GM21447 (cell line): Measurements from ENCODE around the gene KDM4C.

Source experiments
- ATAC-seq: cut with Tn5 transposase; IDR thresholded peaks from one replicate; pipeline ENCODE4 v1.9.1; 2021; ENCODE audit not compliant: unreplicated experiment

KDM4C gene

DNA sequence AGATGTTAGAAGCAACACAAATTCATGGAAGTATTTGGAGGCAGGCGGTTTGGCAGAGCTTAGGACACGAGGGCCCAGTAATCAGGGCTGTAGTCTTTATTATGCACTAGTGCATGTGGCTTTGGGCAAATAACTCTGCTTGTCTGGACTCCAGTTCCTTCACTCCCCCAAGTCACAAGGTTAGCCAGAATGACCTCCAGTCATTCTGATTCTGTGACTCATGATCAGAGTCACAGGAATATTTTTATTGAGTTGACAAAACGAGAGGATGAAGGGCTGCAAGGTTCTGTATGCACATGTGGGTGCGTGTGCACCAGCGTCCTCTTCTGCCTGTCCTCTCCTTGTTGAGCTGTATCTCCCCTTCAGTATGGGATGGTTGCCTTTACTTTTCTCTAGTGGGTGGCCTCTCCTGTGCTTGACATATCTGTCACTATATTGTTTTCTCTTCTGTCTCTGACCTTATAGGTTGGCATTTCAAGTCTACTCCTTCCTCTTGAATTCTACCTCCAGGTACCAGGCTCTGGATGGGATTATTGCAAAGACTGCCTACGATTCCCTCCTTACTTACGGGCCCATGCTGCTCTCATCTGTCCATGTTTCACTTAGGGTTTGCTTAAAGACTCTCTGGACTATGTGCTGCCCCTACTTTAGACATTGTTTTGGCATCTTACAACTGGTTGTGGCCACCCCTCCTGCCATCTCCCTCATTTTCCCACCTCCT, 94.6 kb downstream of the KDM4C start:
- ATAC-seq, result no peak

DNA sequence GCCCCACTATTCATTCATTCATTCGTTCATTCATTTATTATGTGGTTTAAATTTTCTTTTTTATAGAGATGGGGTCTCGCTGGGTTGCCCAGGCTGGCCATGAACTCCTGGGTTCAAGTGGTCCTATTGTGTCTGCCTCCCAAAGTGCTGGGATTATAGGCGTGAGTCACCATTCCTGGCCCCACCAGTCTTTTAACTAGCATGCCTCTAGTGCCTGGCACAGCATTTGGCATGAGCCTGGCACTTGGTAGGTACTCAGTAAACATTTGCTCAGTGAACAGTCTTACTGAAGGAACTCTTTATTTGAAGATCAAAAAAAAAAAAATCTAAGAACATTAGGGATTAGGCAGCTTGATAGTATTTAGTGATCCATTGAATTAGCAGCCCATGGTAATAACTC, 98.1 kb downstream of the KDM4C start:
- no peak for ATAC-seq

DNA sequence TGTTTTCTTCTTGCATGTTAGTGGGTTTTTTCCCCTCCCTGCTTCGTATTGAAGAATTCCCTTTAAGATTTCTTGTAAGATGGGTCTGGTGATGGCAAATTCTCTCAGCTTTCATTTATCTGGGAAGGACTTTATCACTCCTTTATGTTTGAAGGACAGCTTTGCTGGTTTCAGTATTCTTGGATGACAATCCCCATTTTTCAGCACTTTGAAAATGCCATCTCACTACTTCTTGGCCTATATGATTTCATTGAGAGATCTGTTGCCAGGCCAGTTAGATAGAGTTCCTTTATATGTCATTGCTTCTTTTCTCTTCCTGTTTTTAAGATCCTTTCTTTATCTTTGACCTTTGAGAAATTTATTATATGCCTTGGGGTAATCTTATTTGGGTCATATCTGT, 106.3 kb downstream of the KDM4C start:
- no peak for ATAC-seq

DNA sequence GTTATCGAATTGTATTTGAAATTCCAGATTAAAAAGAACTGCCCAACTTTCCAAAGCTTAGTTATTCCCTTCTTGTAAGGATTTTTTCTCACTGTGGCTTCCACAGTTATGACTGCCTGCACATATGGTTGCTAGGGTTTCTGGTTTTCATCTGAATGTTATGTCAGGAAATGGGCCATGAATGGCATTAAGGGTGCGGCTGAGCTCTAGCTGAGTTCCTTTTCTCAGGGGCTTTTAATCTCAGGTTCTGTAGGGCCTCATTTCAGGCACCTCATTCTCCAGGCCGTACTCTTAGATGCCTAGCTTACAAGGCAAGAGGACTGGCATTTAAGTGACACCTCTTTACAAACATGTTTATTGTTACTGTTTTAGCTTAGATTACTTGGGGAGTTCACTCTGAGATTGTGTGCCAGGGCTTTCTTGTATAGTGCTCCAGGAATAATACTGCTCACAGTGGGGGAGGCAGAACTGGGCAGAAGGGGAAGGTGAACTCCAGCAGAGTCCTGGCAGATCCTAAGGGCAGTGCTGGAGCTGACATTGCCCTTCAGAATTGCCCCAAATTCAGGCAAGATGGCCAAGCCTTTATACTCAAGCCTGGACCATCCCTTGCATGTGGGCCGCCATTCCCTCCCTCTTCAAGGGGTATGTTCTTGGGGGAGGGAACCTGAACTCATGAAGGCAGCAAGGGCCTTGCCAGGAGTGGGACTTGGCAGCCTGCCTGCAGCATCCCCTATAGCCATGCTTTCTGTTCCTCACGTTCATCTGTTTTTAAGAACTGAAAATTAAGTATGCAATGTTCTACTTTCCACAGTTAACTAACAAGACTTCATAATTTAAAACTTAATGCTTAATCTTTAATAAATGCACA, 111.5 kb downstream of the KDM4C start:
- no peak for ATAC-seq

DNA sequence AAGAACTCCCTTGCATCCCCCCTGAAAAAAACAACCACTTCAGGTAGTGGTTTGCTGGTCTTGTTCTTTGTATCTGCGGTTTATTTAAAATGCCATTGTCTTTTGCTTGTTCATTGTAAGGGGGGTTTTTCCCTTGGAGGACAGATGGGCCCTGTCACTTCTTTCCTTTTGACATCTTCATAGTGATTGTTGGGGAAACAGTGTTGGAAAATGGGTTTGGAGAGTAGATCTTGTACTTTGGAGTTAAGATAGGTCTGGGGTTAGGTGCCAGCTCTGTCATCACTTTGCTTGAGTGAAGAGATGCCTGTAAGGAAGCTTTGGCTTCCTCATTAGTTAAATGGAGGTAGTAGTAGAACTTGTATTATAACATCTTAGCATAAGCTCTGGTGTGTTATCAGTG, 112.4 kb downstream of the KDM4C start:
- ATAC-seq, result no peak

DNA sequence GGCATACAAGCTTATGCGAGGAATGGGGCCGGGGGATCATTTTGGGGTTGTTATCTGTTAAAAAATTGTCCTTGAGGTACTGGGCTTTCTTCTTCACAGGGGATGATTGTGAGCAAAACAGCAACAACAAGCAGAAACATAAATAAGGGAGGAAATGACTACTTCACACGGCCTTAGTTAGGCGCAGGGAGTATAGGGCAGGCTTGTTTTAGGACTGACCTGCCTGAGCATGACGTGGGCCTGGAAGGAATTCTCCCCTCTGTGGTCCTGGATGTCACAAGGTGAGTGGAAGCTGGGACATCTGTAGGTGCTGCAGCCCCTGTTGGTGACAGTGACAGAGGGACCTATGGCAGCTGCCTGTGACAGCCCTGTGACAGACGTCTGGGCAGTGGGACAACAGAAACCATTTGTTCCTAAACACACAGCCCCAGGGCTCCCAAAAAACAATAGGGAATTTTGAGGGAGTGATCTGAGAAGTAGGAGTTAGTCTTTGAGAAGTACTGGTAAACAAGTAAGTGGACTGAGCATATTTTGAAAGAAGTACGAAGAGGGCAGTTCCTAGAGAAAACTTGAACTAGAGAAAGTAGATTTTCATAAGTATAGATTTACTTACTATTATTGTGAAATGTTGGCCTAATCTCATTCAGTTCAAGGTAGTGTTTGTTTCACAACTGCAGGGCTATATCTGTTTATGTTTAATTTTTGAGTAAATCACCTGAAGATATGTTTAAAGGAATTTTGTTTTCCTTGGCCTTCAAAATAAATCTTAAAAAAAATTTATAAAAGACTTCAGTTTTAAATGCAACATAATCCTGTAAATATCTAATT, 113.1 kb downstream of the KDM4C start:
- no peak for ATAC-seq

DNA sequence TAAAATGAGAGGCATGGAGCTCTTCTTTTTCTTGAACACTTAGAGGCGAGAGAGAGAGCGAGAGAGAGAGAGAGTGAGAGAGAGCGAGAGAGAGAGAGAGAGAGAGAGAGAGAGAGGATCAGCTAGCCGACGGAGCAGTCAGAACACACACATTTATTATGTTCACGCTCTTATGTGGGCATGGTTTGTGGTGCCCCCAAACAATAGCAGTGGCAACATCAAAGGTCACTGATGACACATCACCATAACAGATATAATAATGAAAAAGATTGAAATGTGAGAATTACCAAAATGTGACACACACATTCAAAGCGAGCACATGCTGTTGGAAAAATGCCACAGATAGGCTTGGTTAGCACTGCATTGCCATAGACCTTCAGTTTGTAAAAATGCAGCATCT, 116.1 kb downstream of the KDM4C start:
- no peak for ATAC-seq

DNA sequence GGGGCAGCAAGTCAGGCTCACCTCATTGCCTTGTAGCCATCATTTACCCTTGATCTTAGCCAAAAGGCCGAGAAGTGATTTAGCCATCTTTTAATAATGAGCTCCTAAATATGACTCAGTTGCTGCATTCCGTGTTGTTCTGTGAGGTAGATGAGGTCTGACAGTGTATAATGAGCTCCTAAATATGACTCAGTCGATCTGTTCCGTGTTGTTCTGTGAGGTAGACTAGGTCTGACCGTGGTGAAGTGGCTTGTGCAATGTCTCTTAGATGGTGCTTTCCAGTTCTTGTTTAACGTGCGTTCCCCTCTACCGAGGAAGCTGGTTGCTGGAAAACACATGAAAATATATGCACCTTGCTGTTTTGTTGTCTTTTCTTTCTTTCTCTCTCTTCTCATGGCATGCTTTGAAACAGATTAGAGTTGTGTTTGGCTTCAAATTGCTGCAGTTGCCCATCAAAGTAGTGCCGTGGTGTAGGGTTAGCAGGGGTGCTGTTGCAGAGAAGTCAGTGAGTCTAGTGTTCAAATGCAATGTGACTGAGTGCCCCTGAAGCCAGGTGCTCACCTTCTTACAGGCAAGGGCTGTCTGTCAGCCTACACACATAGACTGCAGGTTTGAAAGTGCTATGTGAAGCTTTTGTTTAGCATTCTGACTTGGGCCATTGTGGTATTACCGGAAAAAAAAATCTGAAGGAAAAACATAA, 118.6 kb downstream of the KDM4C start:
- no peak for ATAC-seq

DNA sequence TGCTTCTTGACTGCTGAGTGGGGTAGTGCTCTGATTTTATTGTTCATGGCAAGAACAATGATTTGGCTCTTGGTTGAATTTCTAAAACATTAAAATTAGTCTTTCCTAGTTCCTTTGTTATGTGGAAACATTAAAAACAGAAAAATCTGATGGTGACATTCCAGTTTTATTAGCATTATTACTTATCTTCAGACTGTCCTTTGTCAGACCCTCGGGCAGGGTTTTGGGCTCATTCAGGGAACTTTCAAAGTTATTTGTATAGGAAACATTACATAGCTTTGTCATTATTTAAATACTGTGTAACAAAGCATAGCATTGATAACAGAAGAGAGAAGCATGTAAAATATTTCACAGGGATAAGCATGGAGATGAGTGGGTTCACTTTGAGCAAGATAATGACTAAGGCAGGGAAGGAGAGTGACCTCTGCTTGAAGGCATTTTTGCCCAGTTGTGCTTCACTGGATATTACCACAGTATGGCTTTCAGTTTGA, 119.9 kb downstream of the KDM4C start:
- no peak for ATAC-seq

DNA sequence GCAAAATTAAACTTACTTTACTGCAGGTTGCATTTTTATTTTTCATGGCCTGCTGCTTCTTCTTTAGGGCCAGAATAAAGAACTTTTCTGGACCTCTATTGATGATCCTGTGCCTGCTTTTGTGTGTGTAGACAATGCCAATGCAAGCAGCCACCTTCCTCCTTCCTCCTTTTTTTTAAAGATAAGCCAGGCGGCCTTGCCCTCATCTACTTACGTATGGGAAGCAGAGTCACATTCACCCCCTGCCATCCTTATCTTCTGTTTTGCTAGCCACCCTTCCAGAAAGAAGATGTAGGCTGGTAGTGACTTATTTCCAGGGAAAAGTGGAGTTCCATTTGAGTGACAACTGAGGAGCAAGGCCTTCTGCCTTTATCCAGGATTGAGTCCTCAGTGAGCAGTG, 122.9 kb downstream of the KDM4C start:
- no peak for ATAC-seq

DNA sequence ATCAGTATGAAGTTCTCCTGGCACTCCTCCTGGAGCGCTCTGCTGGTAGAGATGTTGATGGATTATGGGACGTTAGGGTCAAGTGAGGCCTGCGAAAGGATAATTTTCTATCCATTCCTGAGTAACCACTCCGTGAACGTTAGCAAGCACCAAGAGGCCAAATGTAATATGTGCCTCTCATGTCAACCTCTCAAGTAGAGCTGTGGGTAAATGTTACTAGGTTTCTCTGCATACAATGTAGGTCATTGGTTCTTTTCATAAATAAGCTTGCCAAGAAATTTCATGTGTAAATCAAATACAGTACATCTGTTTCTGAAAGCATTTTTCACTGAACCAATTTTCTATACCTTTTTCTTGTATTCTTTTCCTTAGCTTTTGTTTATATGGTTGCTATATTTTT, 126.3 kb downstream of the KDM4C start:
- ATAC-seq, result no peak

DNA sequence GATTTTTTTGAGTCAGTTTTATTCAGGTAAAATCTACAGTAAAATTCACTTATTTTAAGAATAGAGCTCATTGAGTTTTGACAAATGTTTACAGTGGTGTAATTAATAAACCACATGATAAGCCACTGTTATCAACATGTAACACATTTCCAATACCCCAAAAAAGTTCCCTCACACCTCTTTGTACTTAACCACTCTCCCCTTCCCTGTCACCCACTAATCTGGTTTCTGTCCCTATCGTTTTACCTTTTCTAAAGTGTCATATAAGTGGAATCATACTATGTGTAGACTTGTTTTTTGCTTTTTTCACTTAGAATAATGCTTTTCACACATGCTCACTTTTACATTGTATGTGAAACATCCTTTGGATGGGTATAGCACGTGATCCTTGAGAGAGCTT, 127.2 kb downstream of the KDM4C start:
- ATAC-seq, result no peak

DNA sequence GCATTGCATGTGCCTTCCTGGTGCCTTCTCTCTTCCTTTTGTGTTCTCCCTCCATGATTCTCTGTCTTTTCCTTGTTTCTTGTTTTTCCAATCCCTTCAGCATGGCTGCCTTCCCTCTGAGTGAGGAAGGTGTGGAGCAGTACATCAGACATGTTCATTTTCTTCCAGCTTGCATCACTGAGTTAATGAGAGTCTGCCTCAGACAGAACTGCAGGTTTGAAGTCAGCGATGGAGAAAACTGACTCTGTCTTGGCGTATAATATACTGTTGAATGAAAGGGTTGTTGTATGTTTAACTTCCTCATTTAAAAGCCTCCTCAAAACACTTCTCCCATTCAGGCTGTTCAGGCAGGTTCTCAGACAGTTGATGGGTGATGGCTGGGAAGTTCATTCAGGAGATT, 129.3 kb downstream of the KDM4C start:
- ATAC-seq, result no peak

DNA sequence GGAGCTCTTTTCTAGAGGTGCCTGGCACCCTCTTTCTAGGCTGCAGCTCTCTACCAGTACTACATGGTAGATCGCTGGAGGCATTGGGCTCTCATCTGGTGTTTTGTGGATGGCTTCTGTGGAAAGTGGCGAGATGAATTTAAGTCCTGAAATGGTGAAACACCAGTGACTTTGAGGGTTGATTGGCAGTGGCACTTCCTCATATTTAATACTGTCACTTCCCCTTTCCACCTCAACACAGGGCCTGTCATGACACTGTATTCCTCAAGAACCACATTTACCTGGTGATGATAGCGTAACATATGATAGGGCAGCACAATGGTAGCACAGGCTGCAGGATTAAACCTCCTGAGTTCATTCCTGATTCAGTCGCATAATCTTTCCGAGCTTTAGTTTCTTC, 132.1 kb downstream of the KDM4C start:
- ATAC-seq, result no peak

DNA sequence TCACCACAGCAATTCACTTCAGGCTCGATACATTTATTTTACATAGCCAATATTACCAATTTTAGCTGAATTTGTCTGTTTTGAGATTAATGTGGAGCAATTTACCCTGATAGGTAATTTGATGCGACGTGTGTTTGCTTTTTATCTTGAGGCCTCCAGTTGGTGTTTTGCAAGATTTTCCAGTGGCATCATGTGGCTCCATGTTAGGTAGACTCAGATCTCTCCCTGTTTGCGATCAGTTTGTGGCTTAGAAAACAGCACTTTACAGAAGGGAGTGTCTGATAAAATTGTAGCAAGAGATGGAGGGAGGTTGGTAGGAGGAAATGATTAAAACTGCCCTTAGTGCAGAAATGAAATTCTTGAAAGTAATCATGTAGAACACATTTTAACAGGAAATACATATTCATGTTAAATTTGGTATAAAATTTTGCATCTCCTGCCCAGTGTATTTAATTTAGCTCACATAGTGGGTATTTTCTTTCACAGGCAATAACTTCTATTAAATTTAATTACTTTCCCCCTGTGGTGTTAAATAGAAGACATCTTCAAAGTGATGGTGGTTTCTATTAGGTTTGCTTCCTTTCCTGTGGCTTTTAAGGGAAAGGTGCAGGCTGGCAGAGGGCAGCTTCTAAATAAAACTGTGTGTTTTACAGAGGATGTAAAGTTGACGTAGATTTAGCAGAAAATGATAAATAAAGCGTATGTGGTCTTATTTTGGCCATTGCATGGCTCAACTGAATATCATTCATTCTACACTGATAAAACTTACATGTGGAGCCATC, 135.8 kb downstream of the KDM4C start:
- ATAC-seq, result no peak

DNA sequence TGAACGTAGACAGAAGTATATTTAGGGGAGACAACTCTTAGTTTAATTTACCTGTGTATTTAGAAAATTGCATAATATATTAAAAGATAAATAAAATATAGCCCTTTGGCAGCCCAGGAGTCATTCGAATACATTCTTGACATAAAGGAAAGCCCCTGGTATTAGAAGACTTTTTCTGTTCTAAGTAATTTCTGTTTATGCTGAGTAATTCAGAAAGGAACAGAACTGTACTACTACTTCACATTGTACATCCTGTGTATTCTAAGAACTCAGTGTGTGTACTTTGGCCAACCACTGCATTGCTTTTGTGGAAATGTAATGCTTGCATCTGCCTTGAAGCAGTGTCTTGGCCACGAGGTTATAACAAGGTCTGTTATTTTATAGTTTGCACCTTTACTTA, 136.4 kb downstream of the KDM4C start:
- ATAC-seq, result peak; percentile 88

DNA sequence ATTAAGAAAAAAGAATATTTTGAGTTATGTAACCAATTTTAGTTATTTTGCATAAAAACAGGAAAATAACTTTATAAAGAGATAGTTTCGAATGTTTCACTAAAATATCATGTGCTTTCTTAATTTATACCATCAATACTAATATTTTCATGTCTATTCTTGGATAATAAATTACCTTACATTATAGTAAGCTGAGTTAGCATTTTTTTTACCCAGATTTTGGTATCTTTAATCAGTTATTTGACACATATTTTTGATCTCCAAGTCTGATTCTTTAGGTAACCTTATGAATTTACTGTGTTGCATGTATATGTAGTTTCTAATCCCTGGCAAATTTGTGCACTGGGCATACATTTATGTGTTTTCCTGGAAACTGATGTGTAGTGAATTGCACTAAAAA, 138.0 kb downstream of the KDM4C start:
- no peak for ATAC-seq

DNA sequence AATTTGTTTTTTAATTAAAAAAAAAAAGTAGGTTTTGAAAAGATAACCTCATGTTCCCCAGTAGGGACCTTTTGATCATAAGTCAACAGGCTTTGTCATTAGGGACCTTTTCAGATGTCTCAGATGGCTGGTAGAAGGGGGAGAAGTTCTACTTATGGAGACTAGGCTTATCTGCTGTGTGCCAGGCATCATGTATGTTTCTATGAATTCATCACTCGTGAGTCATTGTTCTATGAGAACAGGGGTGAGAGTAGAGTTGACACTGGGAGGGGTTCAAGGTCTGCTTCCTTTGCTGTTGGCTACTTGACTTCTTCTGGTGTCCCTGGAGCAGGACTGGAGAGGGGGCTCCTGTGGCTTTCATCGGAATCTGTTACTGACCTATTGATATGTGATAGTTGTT, 138.8 kb downstream of the KDM4C start:
- ATAC-seq, result no peak

DNA sequence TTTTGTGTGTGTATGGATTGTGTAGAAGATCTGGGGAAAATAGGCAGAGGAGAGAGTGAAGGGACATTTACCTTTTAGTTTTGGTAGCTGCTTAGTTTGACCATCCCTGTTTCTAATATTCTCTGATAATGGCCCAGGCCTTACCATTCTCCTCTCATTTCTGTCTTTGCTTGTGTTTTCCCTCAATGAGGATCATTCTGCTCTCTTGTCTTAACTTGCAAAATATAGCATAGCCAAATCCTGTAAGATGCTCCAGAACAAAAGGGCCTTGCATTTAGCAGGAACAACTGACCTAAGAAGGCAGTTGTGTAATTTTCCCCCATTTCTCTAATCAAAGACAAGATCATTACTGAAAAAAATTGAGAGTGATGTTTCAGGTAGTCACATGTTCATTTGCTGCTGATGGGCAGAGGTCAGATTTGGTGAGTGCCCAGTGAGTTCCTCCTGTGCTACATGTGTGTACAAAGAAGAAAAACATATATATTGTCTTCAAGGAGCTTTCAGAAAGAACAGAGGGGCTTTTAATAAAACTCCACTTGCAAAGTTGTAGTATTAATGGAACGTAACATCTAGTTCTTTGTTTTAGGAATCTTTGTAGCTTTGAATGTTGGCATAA, 139.5 kb downstream of the KDM4C start:
- ATAC-seq, result no peak

DNA sequence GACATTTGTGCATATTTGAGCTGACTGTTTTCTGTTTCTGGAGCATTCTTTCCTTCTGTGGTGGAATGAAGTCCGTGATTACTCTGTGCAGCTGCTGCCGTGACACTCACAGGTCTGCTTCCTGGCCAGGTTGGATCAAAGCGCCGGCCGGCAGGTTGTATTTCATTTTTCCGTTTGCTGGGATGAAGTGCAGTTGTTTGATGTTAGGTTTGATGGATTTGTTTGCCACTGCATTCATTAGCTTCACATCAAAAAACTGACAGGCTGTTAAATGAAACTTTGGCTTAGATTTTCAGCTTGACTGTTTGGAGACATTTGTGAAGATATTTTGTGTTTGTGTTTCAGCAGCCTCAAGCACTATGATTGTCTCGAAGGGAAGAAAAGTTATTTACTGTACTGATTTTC, 140.1 kb downstream of the KDM4C start:
- no peak for ATAC-seq
